Transverse colon (tissue), 4 donors: ENCODE measurements around the gene MRPL28. TPM values are rescaled to one million over a fixed set of nuclear protein-coding genes. Genes with fewer than 3 reads are reported as not detected.
"Not testable (repeated sequence)": the region's sequence is repeated elsewhere in the genome, so short reads cannot be mapped to it uniquely, and the experiment has no call there.

Experiments
- DNase-seq: peaks from one replicate; pipeline ENCODE4 v3.0.0-alpha.2; 2019
- H3K27ac ChIP-seq, 4 donors: fragments of 200-600 bp; sonication (generic); 2 replicates each; pipeline ENCODE4 v1.5.1; 2016 to 2018; ENCODE audit warnings: inconsistent platforms in 4 of 4
- H3K27me3 ChIP-seq: fragments of 200-600 bp; sonication (generic); 2 replicates; pipeline ENCODE4 v1.5.1; 2017; ENCODE audit warnings: inconsistent platforms
- H3K36me3 ChIP-seq, 4 donors: fragments of 200-600 bp; sonication (generic); 2 replicates each; pipeline ENCODE4 v1.5.1; 2017 to 2019; ENCODE audit warnings: inconsistent platforms in 4 of 4
- H3K4me1 ChIP-seq, 4 donors: fragments of 200-600 bp; sonication (generic); 2 replicates each; pipeline ENCODE4 v1.5.1; 2017 to 2020; ENCODE audit warnings: inconsistent platforms in 4 of 4
- H3K4me3 ChIP-seq, 4 donors: fragments of 200-600 bp; sonication (generic); 1 replicate in 1 of 4; 2 replicates in 3 of 4; pipeline versions ENCODE4 v1.5.1 to v1.6.1; 2017 to 2019; ENCODE audit warnings: inconsistent platforms in 4 of 4
- H3K9me3 ChIP-seq, 2 donors: fragments of 200-600 bp; sonication (generic); 2 replicates each; pipeline ENCODE4 v1.5.1; 2017 to 2019; ENCODE audit warnings: inconsistent platforms in 2 of 2
- EP300 ChIP-seq: sonication (generic); formaldehyde crosslinking; IDR thresholded peaks from one replicate; pipeline ENCODE4 v1.6.1; 2017; ENCODE audit warnings: antibody characterized with exemption, low read depth
- POLR2A ChIP-seq: fragments of 450-650 bp; IDR thresholded peaks from one replicate; pipeline ENCODE4 v1.6.1; 2016; ENCODE audit warnings: antibody characterized with exemption, mild to moderate bottlenecking, moderate library complexity
- POLR2AphosphoS5 ChIP-seq, 3 donors: sonication (generic); formaldehyde crosslinking; IDR thresholded peaks; one replicate each; pipeline ENCODE4 v1.6.1; 2016; ENCODE audit warnings: antibody characterized with exemption in 3 of 3
- WGBS, 2 donors: methylation state at CpG; one replicate each; pipeline ENCODE4 v1.1.5; 2018; ENCODE audit warnings: low coverage in 1 of 2; 5-methylcytosine and 5-hydroxymethylcytosine counted together
- in situ Hi-C, 4 donors: fragments of 200-750 bp; cut with MboI; loops; one replicate each; pipeline versions ENCODE4 v1.15.0 to v1.15.1; 2017; ENCODE audit warnings: low sequenced_read_pairs in 3 of 4, low pct_ligation_motif_present in 1 of 4, low pct_unique_long_range_greater_than_20kb in 1 of 4
- intact Hi-C: fragments of 100-400 bp; cut with DNase I; formaldehyde crosslinking; loops from one replicate; pipeline ENCODE4 v1.15.1; 2023; ENCODE audit warnings: low total_unique reads
- total RNA-seq, 4 donors: library from RNA; depleted of rRNA; stranded (reverse); fragments of >200 nt; gene quantifications; one replicate each; pipeline ENCODE4 v1.1.0, GENCODE V29; 2016
- TF ChIP-seq, protein P1 (sequence below), 5 experiments: fragments of 200-600 bp in 3 of 5; fragments of 450-650 bp in 2 of 5; sonication (generic) in 3 of 5; IDR thresholded peaks; 1 replicate in 2 of 5; 2 replicates in 3 of 5; pipeline ENCODE4 v1.5.1; 2016 to 2017; ENCODE audit warnings: antibody characterized with exemption in 5 of 5, inconsistent platforms in 3 of 5, mild to moderate bottlenecking in 2 of 5, moderate library complexity in 1 of 5

MRPL28 gene
- total RNA-seq, 4 donors from 2014 or later: 24.7 to 81.2 (median 53.0) TPM

DNA sequence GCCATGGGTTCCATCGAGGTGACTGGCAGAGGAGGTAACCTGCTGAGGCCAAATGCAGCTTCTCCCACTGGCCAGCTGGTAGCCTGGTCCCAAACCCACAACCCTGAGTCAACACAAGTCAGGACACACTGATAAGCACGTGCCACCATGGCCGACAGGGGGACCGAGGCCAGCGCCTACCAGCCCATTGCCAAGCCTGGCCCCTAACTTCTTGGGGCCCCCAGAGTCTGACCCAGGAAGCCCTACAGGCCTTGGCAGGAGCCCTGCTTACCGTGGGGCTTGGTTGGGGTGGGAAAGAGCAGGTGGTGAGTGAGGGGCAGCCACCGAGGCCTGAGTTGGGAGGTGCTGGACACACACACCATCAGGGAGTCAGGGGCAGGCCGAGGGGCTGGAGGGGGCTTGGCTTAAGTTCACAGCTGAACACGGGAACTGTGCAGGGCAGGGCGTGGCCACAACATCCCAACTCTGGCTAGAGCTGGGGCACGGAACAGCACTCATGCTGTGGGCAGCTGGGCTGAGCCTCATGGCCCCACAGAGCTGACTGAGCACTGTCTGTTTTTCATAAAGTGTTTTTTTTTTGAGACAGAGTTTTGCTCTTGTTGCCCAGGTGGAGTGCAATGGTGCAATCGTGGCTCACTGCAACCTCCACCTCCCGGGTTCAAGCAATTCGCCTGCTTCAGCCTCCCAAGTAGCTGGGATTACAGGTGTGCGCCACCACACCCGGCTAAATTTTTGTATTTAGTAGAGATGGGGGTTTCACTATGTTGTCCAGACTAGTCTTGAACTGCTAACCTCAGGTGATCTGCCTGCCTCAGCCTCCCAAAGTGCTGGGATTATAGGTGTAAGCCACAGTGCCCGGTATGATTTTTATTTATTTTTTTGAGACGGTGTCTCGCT is 5.5 kb downstream of the MRPL28 start:
- Histone ChIP-seq H3K4me3 (no peak overlapping the region), H3K4me1 (peaks cover 3 to 12% (median 7%) of the 10 kb centered on the region in 4 donors), H3K27ac (no peak overlapping the region), H3K9me3 (no peaks in the 10 kb centered on the region), H3K36me3 (peaks cover 0 to 15% (median 4%) of the 10 kb centered on the region in 4 donors), H3K27me3 (peaks cover 17% of the 10 kb centered on the region)
- in situ Hi-C loops: no loop called here
- intact Hi-C loops: no loop called here
- no peak for DNase-seq
- TF ChIP-seq, protein P1, sequence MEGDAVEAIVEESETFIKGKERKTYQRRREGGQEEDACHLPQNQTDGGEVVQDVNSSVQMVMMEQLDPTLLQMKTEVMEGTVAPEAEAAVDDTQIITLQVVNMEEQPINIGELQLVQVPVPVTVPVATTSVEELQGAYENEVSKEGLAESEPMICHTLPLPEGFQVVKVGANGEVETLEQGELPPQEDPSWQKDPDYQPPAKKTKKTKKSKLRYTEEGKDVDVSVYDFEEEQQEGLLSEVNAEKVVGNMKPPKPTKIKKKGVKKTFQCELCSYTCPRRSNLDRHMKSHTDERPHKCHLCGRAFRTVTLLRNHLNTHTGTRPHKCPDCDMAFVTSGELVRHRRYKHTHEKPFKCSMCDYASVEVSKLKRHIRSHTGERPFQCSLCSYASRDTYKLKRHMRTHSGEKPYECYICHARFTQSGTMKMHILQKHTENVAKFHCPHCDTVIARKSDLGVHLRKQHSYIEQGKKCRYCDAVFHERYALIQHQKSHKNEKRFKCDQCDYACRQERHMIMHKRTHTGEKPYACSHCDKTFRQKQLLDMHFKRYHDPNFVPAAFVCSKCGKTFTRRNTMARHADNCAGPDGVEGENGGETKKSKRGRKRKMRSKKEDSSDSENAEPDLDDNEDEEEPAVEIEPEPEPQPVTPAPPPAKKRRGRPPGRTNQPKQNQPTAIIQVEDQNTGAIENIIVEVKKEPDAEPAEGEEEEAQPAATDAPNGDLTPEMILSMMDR (IDR thresholded peaks at IDR 0.05): no peak
- TF ChIP-seq POLR2A: no peak
- TF ChIP-seq POLR2AphosphoS5 (IDR thresholded peaks at IDR 0.05): no peak
- TF ChIP-seq EP300: no peak
- WGBS, 2 donors: 59% methylated on average over 16 of the region's 19 CpGs; no CpG with 5 or more reads in 1 of the 2 donors

DNA sequence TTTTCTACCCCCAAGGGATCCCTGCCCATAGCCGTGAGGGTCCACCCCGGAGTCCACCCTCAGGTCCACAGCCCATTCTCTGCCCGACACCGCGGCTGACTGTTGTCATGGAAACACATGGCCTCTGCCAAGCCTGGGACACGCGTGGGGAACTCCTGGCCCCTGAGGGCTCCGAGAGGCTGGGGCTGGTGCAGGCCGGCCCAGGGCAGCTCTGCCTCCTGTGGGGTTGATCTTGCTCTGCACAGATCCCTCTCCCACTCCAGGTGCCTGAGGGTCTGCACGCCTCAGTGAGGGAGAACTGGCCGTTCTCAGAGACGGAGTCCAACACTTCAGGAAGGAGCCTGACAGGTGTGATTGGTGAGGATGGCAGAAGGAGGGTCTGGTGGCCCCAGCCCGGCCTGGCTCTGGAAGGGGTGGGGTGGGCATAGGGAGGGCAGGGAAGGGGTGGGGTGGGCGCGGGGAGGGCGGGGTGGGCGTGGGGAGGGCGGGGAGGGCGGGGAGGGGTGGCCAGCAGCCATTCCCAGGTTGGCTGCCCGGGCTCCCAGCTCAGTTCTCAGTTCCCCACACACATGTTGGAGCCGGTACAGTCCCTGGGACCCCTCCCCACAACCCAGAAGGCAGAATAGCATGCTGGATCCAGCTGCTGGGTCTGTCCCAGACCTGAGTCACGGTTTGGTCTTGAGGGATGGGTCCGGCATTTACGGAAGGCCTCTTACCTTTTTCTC is 6.4 kb downstream of the MRPL28 start:
- H3K4me3 ChIP-seq: no peak overlapping the region
- H3K27ac ChIP-seq: no peak overlapping the region
- 21% methylated on average over 15 of the region's 24 CpGs; no CpG with 5 or more reads in 1 of the 2 donors for WGBS, 2 donors
- peaks cover 0 to 15% (median 4%) of the 10 kb centered on the region in 4 donors for H3K36me3 ChIP-seq
- DNase-seq: no peak
- TF ChIP-seq POLR2AphosphoS5 (IDR thresholded peaks at IDR 0.05) (no peak), EP300 (no peak), POLR2A (no peak)
- TF ChIP-seq, protein P1 (IDR thresholded peaks at IDR 0.05): no peak
- peaks cover 0 to 6% (median 3%) of the 10 kb centered on the region in 4 donors for H3K4me1 ChIP-seq
- no peaks in the 10 kb centered on the region for H3K9me3 ChIP-seq
- in situ Hi-C loops: no loop called here
- H3K27me3 ChIP-seq: peaks cover 17% of the 10 kb centered on the region
- intact Hi-C loops: no loop called here

DNA sequence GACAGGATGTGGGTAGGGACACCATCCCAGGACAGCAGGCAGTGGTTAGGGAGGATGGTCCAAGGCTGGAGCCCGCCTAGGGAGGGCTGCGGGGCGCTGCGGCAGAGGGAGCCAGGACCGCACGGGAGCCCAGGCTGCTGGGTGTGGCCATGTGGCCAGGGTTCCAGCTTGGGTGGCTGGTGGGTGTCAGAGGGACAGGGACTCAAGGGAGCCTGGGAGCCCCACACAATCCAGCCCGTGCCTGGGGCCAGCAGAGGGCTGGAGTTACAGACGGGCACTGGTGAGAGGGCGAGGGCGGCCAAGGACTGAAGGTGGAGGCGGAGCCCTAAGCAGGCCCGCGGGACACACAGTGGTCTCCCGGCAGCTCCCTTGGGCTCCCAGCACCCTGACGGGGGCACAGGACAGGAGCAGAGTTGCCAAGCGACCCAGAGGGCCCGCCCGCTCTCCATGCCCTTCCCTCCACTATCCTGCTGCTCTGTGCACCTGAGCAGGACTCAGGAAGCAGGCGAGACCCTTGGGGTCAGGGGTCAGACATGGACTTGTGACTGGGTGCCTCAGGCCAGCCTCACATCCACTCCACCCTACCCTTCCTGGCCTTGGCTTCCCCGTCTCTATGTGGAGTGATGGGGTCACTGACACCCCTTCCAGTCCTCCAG is 7.1 kb downstream of the MRPL28 start:
- Histone ChIP-seq H3K36me3 (peaks cover 0 to 11% (median 2%) of the 10 kb centered on the region in 4 donors), H3K27me3 (peaks cover 17% of the 10 kb centered on the region), H3K27ac (no peak overlapping the region), H3K4me3 (no peak overlapping the region), H3K9me3 (no peaks in the 10 kb centered on the region), H3K4me1 (peaks cover 0 to 6% (median 3%) of the 10 kb centered on the region in 4 donors)
- 20 to 45% methylated on average over 1 to 20 of the region's 20 CpGs for WGBS, 2 donors
- TF ChIP-seq POLR2AphosphoS5 (IDR thresholded peaks at IDR 0.05) (no peak), POLR2A (no peak)
- TF ChIP-seq, protein P1 (IDR thresholded peaks at IDR 0.05): no peak
- intact Hi-C loops (no loop called here), in situ Hi-C loops (no loop called here)
- no peak for DNase-seq

DNA sequence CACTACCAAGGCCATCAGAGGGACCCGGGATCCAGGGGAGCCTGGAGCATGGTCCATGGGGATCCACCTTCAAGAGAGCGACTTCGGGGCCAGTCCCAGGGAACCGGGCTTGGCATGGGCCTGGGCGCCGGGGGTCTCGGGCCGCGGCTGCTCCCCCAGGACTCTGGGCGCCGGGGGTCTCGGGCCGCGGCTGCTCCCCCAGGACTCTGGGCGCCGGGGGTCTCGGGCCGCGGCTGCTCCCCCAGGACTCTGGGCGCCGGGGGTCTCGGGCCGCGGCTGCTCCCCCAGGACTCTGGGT is 7.7 kb downstream of the MRPL28 start:
- H3K4me3 ChIP-seq, in situ Hi-C loops, intact Hi-C loops, H3K9me3 ChIP-seq, H3K36me3 ChIP-seq, H3K4me1 ChIP-seq, DNase-seq, H3K27ac ChIP-seq: not testable (repeated sequence)
- WGBS, 2 donors: 83% methylated on average over 21 of the region's 24 CpGs; no CpG with 5 or more reads in 1 of the 2 donors
- peaks cover 17% of the 10 kb centered on the region for H3K27me3 ChIP-seq
